Calu3 (cell line): ENCODE data around the gene CRTAP. TPM values are rescaled to one million over a fixed set of nuclear protein-coding genes. Genes with fewer than 3 reads are reported as not detected.
"Not testable (repeated sequence)": the region's sequence is repeated elsewhere in the genome, so short reads cannot be mapped to it uniquely, and the experiment has no call there.

Experiments
- BruUV-seq: library from RNA; stranded (reverse); fragments of 400-500 nt; replicated peaks from 2 replicates; lab custom pipeline; 2021; lab: Mats Ljungman, UMichigan
- CTCF ChIA-PET: fragments of 300-600 bp; sonication (Branson Sonifier 250); formaldehyde crosslinking; loops from one replicate; lab custom pipeline; 2022; ENCODE audit warnings: antibody characterized with exemption; lab: Charles Lee
- DNase-seq: peaks from one replicate; pipeline ENCODE4 v3.0.0; 2022
- H3K27ac Mint-ChIP-seq: one replicate; pipeline ENCODE4 v1.8.0; 2022; ENCODE audit warnings: mixed read lengths; ENCODE audit not compliant: unreplicated experiment
- H3K27me3 Mint-ChIP-seq: one replicate; pipeline ENCODE4 v1.8.0; 2022; ENCODE audit warnings: mixed read lengths; ENCODE audit not compliant: unreplicated experiment
- H3K36me3 Mint-ChIP-seq: one replicate; pipeline ENCODE4 v1.8.0; 2022; ENCODE audit warnings: mild to moderate bottlenecking, moderate library complexity, mixed read lengths; ENCODE audit not compliant: insufficient read depth, unreplicated experiment
- H3K4me1 Mint-ChIP-seq: one replicate; pipeline ENCODE4 v1.8.0; 2022; ENCODE audit warnings: mild to moderate bottlenecking, low read depth, mixed read lengths; ENCODE audit not compliant: unreplicated experiment
- H3K4me3 Mint-ChIP-seq: one replicate; pipeline ENCODE4 v1.8.0; 2022; ENCODE audit warnings: mild to moderate bottlenecking, low read depth, moderate library complexity, mixed read lengths; ENCODE audit not compliant: unreplicated experiment
- H3K9me3 Mint-ChIP-seq: one replicate; pipeline ENCODE4 v1.8.0; 2022; ENCODE audit warnings: low read depth, mixed read lengths; ENCODE audit not compliant: unreplicated experiment
- CTCF ChIP-seq: fragments of 200-600 bp; IDR thresholded peaks from one replicate; pipeline ENCODE4 v1.8.0; 2022; ENCODE audit warnings: antibody characterized with exemption; ENCODE audit not compliant: unreplicated experiment
- intact Hi-C: fragments of 100-400 bp; cut with micrococcal nuclease; formaldehyde crosslinking; loops from one replicate; pipeline ENCODE4 v1.10.0; 2022; ENCODE audit not compliant: unreplicated experiment
- total RNA-seq: library from RNA; stranded (reverse); gene quantifications from 2 replicates; pipeline ENCODE4 v1.2.3, GENCODE V29; 2022

The CRTAP gene
- total RNA-seq, 1 experiment from 2014 or later, result 76.9 TPM

- intact Hi-C loops, result no loop called here
- H3K27me3 Mint-ChIP-seq, result no peaks in the 10 kb centered on the region
- CTCF ChIA-PET, result no interaction called here
Measured at GRCh38 chr3:33153782-33154181, 40.0 kb downstream of the CRTAP start.

DNA sequence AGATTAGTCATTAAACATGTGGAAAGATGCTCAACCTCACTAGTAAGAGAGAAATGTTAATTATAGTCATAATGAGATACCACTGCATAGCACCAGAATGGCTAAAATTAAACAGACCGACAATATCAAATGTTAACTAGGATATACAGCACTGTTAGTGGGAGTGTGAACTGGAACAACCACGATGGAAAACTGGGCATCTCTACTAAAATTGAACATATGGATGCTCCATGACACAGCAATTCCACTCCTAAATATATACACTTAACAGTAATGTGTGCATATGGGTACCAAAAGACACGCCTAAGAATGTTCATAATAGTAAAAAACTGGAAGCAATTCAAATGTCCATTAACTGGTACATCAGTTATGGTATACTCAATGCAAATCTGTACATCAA lies 41.5 kb downstream of the CRTAP start:
- no peak overlapping the region for H3K4me3 Mint-ChIP-seq
- TF ChIP-seq CTCF, result no peak
- BruUV-seq, result no TSS peak

More at GRCh38 chr3:33153782-33154181, 40.0 kb downstream of the CRTAP start:
- Mint-ChIP-seq H3K27ac (no peak overlapping the region), H3K9me3 (no peaks in the 10 kb centered on the region), H3K36me3 (no peaks in the 10 kb centered on the region), H3K4me1 (no peaks in the 10 kb centered on the region), H3K4me3 (no peak overlapping the region)
- BruUV-seq, result no TSS peak
- TF ChIP-seq CTCF, result no peak
- no peak for DNase-seq

DNA sequence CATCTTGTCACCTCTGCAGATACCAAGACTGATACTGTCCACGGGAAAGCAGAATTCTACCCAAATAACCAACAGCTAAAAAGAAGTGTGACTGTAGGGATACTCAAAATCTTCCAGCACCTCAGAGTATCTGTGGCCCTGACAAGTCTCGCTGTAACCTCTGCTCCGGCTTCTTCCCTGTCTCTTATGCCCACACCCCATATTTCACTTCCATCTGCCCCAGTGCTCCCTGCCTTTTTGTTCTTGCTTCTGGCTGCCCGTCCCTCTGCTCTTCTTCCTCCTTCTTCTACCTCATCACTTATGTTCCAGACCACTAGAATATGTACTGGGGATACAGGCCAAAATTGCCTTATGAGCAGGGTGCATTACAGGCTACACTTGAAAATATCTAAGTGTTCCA lies 45.4 kb downstream of the CRTAP start:
- Mint-ChIP-seq H3K36me3 (no peaks in the 10 kb centered on the region), H3K27ac (no peak overlapping the region), H3K4me1 (no peaks in the 10 kb centered on the region), H3K27me3 (no peaks in the 10 kb centered on the region), H3K4me3 (no peak overlapping the region), H3K9me3 (no peaks in the 10 kb centered on the region)
- intact Hi-C loops, result no loop called here
- no peak for TF ChIP-seq CTCF
- DNase-seq, result no peak
- CTCF ChIA-PET, result no interaction called here
- no TSS peak for BruUV-seq

More for the DNA sequence above, 41.5 kb downstream of the CRTAP start:
- no peaks in the 10 kb centered on the region for H3K9me3 Mint-ChIP-seq
- DNase-seq, result no peak
- intact Hi-C loops, result no loop called here
- no peak overlapping the region for H3K27ac Mint-ChIP-seq
- H3K4me1 Mint-ChIP-seq, result no peaks in the 10 kb centered on the region
- no peaks in the 10 kb centered on the region for H3K36me3 Mint-ChIP-seq
- CTCF ChIA-PET, result no interaction called here
- no peaks in the 10 kb centered on the region for H3K27me3 Mint-ChIP-seq

GRCh38 chr3:33159981-33160380 lies 46.2 kb downstream of the CRTAP start:
- no peaks in the 10 kb centered on the region for H3K36me3 Mint-ChIP-seq
- no peak for TF ChIP-seq CTCF
- no peak for DNase-seq
- BruUV-seq, result no TSS peak
- H3K4me1 Mint-ChIP-seq, result no peaks in the 10 kb centered on the region
- H3K9me3 Mint-ChIP-seq, result no peaks in the 10 kb centered on the region
- no peak overlapping the region for H3K27ac Mint-ChIP-seq
- intact Hi-C loops, result no loop called here
- H3K4me3 Mint-ChIP-seq, result no peak overlapping the region
- H3K27me3 Mint-ChIP-seq, result no peaks in the 10 kb centered on the region
- CTCF ChIA-PET, result no interaction called here

GRCh38 chr3:33162621-33163020 lies 48.8 kb downstream of the CRTAP start:
- CTCF ChIA-PET, DNase-seq, H3K4me1 Mint-ChIP-seq, H3K27ac Mint-ChIP-seq, H3K27me3 Mint-ChIP-seq, H3K4me3 Mint-ChIP-seq, H3K9me3 Mint-ChIP-seq, BruUV-seq, H3K36me3 Mint-ChIP-seq, intact Hi-C loops: not testable (repeated sequence)
